22Rv1 (cell line): ENCODE data around the gene TFDP1.

Source experiments
- H3K27ac ChIP-seq: fragments of 450-650 bp; 2 replicates; pipeline ENCODE4 v1.5.1; 2017
- CTCF ChIP-seq: fragments of 450-650 bp; IDR thresholded peaks from 2 replicates; pipeline ENCODE4 v1.5.1; 2017; ENCODE audit warnings: mild to moderate bottlenecking
- ZFX ChIP-seq: fragments of 450-650 bp; IDR thresholded peaks from 2 replicates; pipeline ENCODE4 v1.6.1; 2017; ENCODE audit warnings: antibody characterized with exemption, borderline replicate concordance

TFDP1 gene

DNA sequence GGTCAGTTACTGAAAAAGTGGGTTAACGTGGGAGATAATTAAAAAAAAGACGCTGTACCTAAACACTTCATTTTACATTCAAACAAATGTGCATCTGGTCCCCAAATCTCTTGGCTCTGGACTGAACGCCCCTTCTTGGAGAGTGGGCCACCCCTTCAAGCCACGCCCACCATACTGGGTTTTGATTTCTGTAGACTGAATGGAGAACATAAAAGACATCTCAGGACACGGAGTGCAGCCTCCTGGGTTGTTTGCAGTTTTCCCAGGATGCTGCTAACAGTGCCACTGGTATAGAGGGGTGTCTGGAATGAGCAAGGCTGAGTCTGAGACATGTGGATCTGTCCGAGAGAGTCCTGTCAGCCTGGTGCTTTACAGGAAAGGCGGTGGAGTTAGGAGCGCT, 10.6 kb downstream of the TFDP1 start:
- no peak overlapping the region for H3K27ac ChIP-seq
- TF ChIP-seq ZFX (no peak), CTCF (no peak)

DNA sequence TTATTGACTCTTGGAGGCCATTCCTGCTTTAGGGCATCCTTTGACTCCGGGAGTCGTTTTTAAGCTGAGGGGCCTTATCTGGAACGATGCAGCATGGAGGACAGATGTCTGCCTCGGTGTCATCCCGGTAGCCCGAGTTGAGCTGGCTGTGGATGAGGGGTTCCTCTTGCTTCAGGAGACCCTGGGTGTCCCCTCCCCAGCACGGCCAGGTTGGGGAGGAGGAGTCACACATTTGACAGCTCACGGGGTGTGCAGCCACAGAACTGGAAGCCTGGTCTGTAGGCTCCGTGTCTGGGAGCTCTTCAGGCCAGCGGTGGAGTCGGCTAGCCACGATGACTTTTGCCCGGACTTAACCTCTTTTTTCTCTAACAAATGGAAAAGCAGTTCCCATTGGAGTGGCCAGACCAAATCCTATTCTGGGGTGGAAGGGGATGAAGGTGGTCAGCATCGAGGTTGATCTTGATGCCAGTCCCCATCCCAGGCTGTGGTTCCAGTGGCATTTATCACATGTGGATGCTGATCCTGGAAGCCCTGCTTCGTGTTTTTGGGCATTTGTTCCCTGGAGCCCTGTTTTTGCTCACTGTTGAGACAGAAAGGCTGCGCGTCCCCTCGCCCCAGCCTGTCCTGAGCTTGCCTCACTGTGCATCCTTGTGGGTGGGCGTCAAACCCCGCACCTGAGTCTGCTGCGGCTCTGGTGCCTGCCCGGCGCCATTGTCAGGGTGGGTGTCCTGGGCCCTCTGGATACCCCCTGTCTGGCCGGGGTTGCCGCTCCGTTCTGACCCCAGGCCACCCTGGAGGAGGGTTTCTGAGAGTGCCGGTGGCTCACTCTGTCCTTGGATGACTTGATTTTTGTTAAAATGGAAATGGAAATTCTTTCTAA, 12.0 kb downstream of the TFDP1 start:
- TF ChIP-seq CTCF (no peak), ZFX (no peak)
- H3K27ac ChIP-seq, result no peak overlapping the region

DNA sequence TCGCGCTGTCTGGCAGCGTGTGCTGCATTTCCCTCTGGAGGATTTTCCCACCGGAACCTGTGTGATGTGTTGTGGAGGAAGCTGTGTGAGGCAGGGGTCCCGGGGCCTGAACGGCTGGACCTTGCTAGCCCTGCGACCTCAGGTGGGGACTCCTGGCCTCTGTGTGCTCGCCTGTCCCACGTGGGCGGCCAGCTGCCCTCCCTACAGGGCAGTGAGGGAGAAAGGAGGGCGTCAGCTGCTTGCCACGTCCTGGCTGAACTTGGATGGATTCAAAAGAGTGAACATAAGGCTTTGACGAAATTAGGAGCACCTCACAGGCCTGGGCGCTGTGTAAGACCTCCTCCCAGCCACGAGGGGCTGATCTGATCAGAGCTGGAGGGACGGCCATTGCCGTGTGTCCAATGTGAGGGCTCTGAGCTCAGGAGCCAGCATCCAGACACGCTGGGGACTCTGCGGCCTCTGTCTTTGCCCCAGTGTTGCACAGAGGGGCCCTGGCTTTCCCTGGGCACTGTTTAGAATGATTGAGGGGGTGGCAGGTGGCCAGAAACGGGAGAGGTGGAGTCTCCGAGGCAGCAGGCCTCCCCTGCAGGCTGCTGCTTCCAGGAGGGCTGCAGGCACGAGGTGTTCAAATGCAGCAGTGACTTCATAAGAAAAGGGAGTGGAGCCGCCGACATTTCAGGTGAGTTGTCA, 13.0 kb downstream of the TFDP1 start:
- no peak for TF ChIP-seq CTCF
- TF ChIP-seq ZFX, result no peak
- no peak overlapping the region for H3K27ac ChIP-seq

DNA sequence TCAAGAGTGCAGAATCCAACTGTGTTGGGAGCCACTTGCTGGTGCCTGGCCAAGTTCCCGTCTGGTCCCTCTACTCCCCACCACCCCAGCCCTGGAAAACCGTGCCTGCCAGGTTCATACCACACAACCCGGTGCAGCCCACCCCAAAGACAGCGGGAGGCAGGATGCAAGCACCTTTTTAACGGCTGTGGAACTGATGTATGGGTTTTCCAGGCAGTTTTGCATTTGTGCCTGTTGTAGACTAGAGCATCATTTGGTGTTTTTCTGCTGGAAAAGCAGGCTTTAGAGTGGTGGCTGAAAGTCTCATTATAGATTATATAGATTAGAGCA, 13.5 kb downstream of the TFDP1 start:
- no peak overlapping the region for H3K27ac ChIP-seq
- TF ChIP-seq ZFX, result no peak
- TF ChIP-seq CTCF, result no peak

DNA sequence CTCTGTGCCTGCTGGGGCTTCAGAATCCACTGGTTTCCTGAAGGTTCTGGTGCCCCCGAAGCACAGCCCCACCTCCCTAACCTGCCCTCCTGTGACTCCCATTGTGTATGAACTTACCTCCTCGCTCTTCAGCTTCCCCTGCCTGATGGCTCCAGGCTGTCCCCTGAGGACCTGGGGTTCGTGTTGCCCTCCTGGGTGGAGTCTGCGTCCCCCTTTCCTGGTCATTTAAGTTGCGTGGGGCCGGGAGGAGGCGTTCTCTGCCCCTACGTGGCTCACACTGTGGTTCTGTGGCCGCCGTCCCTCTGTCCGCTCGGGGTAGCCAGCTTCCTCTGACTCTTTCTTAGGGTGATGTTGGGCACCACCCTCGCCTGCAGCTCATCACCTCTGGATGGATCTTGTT, 13.9 kb downstream of the TFDP1 start:
- H3K27ac ChIP-seq, result no peak overlapping the region
- TF ChIP-seq ZFX (no peak), CTCF (no peak)

DNA sequence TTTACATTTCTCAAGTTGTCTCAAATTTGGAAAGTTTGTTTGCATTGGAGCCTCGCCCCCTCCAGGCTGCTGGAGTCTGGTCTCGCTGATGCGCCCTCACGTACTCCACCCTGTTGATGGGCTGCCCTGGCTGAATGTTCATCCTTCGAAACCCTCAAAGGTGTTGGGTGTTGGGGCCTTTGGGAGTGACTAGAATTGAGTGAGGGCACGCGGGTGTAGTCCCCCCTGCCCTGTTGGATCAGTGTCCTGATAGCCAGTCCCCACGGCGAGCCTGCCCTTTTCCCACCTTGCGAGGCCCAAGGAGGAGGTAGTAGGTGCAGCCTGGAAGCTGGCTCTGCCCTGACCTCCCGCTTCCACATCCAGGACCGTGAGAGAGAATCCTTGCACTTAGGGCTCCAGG, 14.8 kb downstream of the TFDP1 start:
- H3K27ac ChIP-seq, result no peak overlapping the region
- TF ChIP-seq CTCF, result no peak
- no peak for TF ChIP-seq ZFX
